Measurements from ENCODE around the gene PRSS22. TPM values are rescaled to one million over a fixed set of nuclear protein-coding genes. Genes with fewer than 3 reads are reported as not detected.

The PRSS22 gene
- total RNA-seq, 4 donors from 2014 or later, result not detected

DNA sequence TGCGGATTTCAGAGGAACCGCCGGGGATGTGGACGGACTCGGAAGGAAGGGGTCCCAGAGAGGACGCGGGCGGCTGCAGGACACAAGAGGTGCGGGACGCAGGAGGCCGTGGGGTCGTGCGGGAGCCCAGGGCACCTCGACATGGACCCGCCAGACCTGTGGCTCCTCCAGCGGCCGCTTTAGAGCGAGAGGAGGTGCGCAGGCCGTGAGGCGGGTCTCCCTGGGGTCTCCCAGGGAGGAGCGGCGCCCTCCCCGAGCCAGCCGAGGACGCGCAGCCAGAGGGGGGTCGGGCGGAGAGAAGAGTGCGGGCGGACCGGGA, 46.9 kb upstream of the PRSS22 start:
- 0% methylated on average over 15 of the region's 32 CpGs for WGBS
- no peaks in the 10 kb centered on the region for H3K27me3 ChIP-seq
- intact Hi-C loops (cut with DNase I), result no loop called here
- TF ChIP-seq, protein P1, sequence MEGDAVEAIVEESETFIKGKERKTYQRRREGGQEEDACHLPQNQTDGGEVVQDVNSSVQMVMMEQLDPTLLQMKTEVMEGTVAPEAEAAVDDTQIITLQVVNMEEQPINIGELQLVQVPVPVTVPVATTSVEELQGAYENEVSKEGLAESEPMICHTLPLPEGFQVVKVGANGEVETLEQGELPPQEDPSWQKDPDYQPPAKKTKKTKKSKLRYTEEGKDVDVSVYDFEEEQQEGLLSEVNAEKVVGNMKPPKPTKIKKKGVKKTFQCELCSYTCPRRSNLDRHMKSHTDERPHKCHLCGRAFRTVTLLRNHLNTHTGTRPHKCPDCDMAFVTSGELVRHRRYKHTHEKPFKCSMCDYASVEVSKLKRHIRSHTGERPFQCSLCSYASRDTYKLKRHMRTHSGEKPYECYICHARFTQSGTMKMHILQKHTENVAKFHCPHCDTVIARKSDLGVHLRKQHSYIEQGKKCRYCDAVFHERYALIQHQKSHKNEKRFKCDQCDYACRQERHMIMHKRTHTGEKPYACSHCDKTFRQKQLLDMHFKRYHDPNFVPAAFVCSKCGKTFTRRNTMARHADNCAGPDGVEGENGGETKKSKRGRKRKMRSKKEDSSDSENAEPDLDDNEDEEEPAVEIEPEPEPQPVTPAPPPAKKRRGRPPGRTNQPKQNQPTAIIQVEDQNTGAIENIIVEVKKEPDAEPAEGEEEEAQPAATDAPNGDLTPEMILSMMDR (IDR thresholded peaks at IDR 0.05), result no peak
- TF ChIP-seq EP300 (IDR thresholded peaks at IDR 0.05) (no peak), POLR2AphosphoS5 (IDR thresholded peaks at IDR 0.05) (no peak), POLR2A (IDR thresholded peaks at IDR 0.05; ENCODE audit: low read depth) (no peak)
- H3K9me3 ChIP-seq, result no peaks in the 10 kb centered on the region
- DNase-seq (ENCODE audit: extremely low spot score), result no peak
- H3K4me3 ChIP-seq, result peak overlapping the region; percentile 74 to 90 (median 80)
- peaks cover 16 to 33% (median 26%) of the 10 kb centered on the region in 4 donors for H3K4me1 ChIP-seq
- H3K27ac ChIP-seq (replicated peaks in 1 of 4), result peak overlapping the region; percentile 90 to 98 (median 96)
- H3K36me3 ChIP-seq, result peaks cover 0 to 13% (median 6%) of the 10 kb centered on the region in 4 donors

DNA sequence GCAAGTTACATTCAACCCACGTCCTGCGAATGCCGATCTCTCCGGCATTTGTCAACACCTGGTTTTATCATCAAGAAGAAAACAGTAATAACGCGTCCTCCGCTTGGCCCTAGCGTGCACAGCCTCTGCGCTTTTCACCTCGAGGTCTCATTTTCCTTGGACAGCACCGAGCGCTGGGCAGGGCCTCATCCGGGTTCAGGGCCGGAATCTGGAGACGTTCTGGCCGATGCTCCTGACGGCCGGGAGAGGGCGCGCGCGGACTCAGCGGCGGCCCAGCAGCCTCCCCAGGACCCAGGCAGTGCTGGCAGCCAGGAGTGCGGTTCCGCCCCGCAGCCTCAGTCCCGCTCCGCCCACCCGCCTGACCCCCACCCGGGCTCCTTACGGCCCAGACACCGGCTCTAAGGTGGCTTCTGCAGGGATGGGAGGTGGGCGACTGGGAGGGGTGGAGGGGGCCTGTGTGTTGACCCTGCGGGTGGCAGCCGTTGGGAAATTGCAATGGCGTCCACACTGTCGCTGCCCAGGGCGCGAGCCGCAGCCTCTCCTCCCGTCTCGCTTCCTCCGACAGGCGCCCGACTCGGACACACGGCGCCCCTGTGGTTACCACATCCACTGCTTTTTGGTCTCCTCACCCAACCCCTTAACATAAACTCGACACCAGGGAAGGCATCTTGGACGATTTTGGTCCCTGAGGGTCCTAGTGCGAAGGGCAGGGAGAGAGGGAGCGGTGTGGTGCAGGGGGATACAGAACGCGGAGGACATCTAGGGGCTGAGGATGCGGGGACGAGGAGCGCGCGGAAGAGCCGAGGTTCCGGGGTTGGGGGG, 46.3 kb upstream of the PRSS22 start:
- Histone ChIP-seq H3K4me3 (peak overlapping the region; percentile 74 to 90 (median 80)), H3K4me1 (peaks cover 16 to 33% (median 26%) of the 10 kb centered on the region in 4 donors), H3K36me3 (peaks cover 0 to 18% (median 11%) of the 10 kb centered on the region in 4 donors), H3K27me3 (no peaks in the 10 kb centered on the region), H3K9me3 (no peaks in the 10 kb centered on the region), H3K27ac (replicated peaks in 1 of 4) (peak overlapping the region; percentile 90 to 98 (median 96))
- DNase-seq (ENCODE audit: extremely low spot score), result peak; percentile 97
- 1% methylated on average over 33 of the region's 62 CpGs for WGBS
- intact Hi-C loops (cut with DNase I), result no loop called here
- TF ChIP-seq, protein P1 (IDR thresholded peaks at IDR 0.05), result peak; percentile 93 to 100 (median 95)
- TF ChIP-seq EP300 (IDR thresholded peaks at IDR 0.05) (no peak), POLR2A (IDR thresholded peaks at IDR 0.05; ENCODE audit: low read depth) (no peak), POLR2AphosphoS5 (IDR thresholded peaks at IDR 0.05) (peak; percentile 74 to 85)

DNA sequence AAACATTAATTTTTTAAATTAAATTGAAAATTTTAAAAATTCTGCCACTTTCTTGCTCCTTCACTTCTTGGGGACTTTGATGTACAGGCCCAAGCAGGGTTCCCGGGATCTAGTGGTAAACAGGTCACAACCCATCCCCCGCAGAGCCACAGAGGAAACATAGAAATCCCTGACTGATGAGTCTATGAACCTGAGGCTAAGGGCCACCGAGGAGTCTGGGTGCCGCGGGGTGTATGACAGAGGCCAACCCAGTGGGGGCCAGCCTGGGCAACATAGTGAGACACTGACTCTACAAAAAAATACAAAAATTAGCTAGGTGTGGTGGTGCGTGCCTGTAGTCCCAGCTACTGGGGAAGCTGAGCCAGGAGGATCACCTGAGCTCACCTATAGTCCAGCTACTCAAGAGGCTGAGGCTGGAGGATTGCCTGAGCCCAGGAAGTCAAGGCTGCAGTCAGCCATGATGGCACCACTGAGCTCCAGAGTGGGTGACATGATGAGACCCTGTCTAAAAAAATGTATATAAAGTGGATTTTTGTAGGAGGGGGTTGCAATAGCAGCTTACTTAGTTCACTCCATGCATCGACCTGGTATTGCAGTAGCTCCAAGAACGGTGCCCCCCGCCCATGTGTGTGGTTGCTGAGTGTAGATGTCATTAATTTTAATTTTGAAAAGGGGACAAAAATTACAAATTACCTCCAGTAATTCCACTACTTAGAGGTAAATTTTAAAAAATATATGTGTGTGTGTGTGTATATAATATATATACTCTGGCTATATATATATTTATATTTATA, 44.6 kb upstream of the PRSS22 start:
- Histone ChIP-seq H3K27me3 (no peaks in the 10 kb centered on the region), H3K9me3 (no peaks in the 10 kb centered on the region), H3K4me3 (no peak overlapping the region), H3K36me3 (peaks cover 0 to 36% (median 24%) of the 10 kb centered on the region in 4 donors), H3K27ac (replicated peaks in 1 of 4) (no peak overlapping the region), H3K4me1 (peaks cover 16 to 32% (median 24%) of the 10 kb centered on the region in 4 donors)
- TF ChIP-seq POLR2A (IDR thresholded peaks at IDR 0.05; ENCODE audit: low read depth), result no peak
- TF ChIP-seq, protein P1 (IDR thresholded peaks at IDR 0.05), result no peak
- TF ChIP-seq POLR2AphosphoS5 (IDR thresholded peaks at IDR 0.05), result no peak
- intact Hi-C loops (cut with DNase I), result no loop called here
- no peak for DNase-seq (ENCODE audit: extremely low spot score)
- WGBS, result 91% methylated on average over 9 of the region's 9 CpGs

DNA sequence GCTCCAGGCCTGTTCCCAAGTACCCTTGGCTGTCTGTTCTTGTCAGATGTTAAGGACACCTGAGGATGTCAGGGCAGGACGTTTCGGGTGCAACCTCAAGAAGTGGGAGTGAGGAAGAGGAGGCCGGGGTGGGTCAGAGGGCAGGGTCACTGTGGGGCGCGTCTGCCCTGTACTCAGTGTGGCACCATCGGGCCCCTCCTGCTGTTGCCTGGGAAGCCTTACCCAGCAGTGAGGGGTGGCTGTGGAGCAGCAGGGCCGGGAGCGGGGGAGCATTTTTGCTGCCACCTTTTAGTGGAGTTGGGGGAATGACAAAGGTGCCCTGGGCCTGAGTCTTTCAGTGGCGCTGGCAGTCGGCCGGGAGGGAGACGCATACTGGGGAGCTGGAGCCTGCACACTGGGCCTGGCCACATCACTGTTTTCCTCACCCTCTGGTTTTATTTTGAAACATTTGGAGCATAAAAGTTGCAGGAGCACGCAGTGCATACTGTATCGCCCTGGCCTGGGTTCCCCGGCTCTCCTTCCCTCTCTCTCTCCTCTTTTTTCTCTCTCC, 42.6 kb upstream of the PRSS22 start:
- 100% methylated on average over 3 of the region's 15 CpGs for WGBS
- Histone ChIP-seq H3K4me1 (peaks cover 7 to 16% (median 9%) of the 10 kb centered on the region in 4 donors), H3K27ac (replicated peaks in 1 of 4) (no peak overlapping the region), H3K9me3 (no peaks in the 10 kb centered on the region), H3K36me3 (peaks cover 7 to 56% (median 40%) of the 10 kb centered on the region in 4 donors), H3K27me3 (no peaks in the 10 kb centered on the region), H3K4me3 (no peak overlapping the region)
- intact Hi-C loops (cut with DNase I), result no loop called here
- no peak for DNase-seq (ENCODE audit: extremely low spot score)
- TF ChIP-seq POLR2A (IDR thresholded peaks at IDR 0.05; ENCODE audit: low read depth) (no peak), POLR2AphosphoS5 (IDR thresholded peaks at IDR 0.05) (no peak), EP300 (IDR thresholded peaks at IDR 0.05) (no peak)
- TF ChIP-seq, protein P1 (IDR thresholded peaks at IDR 0.05), result no peak

Data from esophagus muscularis mucosa (tissue), 4 donors.